DND-41 (cell line): ENCODE results near the gene HDAC4.

Experiments used
- EZH2 ChIP-seq: IDR thresholded peaks from 3 replicates; pipeline ENCODE4 v1.6.1; 2012; ENCODE audit warnings: borderline replicate concordance, low read depth, mild to moderate bottlenecking, moderate library complexity, low read length, inconsistent platforms; ENCODE audit not compliant: severe bottlenecking
- TF ChIP-seq, protein P1 (sequence below): IDR thresholded peaks from 2 replicates; pipeline ENCODE4 v1.5.1; 2012; ENCODE audit warnings: borderline replicate concordance, low read length, moderate library complexity, mild to moderate bottlenecking; ENCODE audit not compliant: poor library complexity, severe bottlenecking; ENCODE audit errors: extremely low read depth

DNA sequence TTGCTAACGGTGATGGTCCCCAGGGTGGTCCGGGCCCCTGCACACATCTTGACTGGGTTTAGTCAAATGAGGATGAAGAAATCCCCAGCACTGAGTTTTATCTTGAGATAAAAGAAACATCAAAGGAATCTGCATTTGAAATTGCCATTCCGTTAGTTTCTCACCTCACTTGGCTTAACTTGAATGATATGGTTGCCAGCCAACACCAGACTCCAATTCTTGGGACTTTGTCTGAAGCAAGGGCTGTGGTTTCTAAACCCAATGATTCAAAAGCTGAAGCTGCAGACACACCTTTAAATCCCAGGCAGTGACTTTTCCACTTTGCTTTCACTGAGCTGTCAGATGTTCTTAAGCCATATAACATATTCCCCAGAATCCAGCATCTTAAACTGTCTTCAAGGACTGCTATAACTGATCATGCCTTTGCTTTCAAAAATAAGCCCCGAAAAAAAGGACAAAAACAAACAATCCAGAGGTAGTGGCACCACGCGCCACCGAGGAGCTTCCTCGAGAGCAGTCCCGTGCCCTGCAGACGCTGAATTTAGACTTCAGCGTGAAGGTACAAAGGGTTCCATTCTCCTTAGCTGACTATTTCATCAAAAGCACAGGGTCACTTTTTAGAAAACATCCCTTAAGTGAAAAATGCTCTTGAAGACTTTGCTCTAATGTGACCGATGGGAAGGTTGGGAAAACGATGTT lies 189.3 kb downstream of the HDAC4 start:
- TF ChIP-seq, protein P1, sequence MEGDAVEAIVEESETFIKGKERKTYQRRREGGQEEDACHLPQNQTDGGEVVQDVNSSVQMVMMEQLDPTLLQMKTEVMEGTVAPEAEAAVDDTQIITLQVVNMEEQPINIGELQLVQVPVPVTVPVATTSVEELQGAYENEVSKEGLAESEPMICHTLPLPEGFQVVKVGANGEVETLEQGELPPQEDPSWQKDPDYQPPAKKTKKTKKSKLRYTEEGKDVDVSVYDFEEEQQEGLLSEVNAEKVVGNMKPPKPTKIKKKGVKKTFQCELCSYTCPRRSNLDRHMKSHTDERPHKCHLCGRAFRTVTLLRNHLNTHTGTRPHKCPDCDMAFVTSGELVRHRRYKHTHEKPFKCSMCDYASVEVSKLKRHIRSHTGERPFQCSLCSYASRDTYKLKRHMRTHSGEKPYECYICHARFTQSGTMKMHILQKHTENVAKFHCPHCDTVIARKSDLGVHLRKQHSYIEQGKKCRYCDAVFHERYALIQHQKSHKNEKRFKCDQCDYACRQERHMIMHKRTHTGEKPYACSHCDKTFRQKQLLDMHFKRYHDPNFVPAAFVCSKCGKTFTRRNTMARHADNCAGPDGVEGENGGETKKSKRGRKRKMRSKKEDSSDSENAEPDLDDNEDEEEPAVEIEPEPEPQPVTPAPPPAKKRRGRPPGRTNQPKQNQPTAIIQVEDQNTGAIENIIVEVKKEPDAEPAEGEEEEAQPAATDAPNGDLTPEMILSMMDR = no peak
- TF ChIP-seq EZH2 = no peak
